HG03460 (cell line): ENCODE data around the gene TFF1.
"Not testable (repeated sequence)": the region's sequence is repeated elsewhere in the genome, so short reads cannot be mapped to it uniquely, and the experiment has no call there.

ENCODE experiments used
- ATAC-seq: cut with Tn5 transposase; IDR thresholded peaks from one replicate; pipeline ENCODE4 v1.9.1; 2021; ENCODE audit not compliant: unreplicated experiment

Gene TFF1

DNA sequence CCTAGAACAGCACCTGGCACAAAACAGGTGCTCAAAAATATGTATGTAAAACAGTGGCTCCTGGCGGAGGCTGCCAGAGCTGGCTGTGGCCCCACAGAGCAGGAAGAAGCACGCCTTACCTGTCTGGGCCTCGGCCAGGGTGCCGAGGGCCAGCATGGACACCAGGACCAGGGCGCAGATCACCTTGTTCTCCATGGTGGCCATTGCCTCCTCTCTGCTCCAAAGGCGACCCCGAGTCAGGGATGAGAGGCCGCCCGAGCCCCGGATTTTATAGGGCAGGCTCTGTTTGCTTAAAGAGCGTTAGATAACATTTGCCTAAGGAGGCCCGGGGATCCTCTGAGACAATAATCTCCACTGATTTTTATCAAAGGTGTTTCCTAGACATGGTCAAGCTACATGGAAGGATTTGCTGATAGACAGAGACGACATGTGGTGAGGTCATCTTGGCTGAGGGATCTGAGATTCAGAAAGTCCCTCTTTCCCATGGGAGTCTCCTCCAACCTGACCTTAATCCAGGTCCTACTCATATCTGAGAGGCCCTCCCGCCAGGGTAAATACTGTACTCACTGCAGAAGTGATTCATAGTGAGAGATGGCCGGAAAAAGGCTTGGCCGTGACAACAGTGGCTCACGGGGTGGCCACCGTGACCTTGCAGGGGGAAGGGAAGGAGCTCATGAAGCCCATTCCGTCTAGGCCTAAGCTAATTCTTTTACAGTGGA is at the start of gene TFF1:
TFF1 (minus strand) TSS at position 244 of the 719 bp plus-strand sequence; CDS start at position 204, 40 bp downstream.
- no peak for ATAC-seq

DNA sequence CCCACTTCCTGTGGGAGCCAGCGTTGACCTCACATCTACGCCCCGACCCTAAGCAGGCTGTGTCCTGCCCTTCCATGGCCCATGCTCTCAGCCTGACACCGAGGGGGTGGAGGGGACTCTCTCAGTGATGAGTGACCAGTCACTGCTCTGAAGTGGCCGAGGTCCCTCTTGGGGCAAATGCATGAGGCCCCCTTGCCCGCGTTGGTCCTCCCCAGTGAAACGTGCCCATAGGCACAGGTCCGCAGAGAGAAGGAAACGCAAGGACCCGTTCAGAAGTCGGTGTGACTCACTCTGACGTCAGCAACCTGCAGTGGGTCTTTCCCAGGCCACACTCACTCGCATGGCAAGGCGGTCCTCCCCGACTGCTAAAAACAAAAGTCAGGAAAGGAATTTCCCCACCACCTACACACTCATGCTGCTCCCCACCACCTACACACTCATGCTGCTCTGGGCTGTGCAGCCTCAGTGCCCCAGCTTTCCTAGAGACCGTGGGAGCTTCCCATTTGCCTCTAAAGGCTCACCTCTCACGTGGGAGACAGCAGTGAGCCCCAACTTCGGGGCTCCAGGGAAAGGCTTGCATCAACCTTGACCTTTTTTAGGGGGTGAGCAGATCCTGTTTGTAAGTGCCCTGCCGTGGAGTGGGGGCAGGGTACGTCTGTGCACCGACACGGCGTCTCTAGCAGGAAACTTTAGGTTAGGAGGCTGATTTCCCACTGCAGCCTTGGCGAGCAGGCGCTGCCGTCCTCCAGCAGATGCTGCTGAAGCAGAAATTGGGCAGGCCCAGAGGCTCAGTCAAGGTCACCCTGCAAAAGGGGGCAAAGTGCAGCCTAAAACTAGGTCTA is 48.8 kb upstream of the TFF1 start:
- ATAC-seq: peak; percentile 79

DNA sequence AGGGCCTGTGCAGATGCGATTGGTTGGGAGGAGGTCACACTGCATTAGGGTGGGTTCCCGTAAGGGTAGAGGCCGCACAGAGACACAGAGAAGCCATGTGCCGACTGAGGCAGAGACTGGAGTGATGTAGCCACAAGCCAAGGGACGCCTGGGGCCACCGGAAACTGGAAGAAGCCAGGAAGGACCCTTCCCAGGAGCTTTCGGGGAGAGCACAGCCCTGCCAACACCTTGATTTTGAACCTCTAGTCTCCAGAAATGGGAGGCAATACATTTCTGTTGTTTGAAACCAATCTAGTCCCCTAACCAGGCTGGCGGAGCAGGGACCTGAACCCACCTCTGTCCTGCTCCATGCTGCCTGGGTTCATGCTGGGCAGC is 48.2 kb upstream of the TFF1 start:
- ATAC-seq: no peak

DNA sequence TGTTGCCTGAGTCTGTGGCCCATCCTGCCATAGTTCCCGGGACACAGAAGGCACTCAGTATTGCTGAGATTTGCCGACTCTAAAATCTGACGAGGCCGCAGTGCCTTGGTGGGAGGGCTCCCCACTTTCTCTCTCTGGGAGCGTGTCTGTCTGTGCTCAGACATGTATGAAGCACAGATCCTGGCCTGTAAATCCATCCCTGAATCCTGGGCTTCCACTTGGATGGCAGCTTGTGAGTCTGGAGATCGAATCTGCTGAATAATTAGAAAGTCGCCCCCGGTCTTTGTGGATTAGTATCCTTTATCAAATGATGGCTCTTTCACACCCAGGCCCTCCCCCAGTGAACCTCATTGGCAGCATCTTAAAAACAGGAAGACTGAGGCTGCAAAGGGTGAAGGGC is 47.7 kb upstream of the TFF1 start:
- ATAC-seq: no peak

DNA sequence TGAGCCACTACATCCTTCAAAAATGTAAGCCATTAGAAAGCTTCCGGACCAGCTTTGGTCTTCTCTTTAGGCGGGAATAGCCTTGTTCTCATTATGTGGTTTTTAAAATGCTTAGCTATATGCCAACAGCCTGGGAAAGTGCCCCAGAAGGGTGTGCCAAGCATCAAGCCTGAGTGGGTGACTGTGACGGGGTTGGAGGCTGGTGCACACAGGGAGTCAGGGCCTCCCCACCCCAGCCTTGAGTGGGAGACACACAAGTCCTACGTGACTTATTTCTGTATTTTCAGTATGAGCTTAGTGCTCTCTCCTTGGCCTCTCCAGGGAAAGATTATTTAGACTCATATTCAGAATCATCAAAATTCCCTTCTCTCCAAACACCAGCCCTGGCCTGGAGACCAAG is 47.2 kb upstream of the TFF1 start:
- ATAC-seq: no peak

DNA sequence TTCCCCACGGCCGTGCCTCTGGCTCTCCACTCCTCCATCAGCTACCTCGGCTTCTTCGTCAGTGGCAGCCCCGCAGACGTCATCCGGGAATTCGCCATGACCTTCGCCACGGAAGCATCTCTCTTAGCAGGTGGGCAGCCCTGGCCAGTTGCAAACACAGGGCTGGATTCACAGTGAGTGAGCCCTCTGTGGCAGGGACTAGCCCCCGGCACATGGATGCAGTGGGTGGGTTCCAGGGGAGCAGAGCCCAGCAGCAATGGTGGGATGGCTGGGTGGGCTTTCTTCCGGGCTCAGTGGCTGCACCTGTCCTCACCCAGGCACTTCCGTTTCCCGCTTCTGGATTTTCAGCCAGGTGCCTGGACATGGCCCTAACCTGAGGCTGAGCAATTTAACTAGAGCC is 46.8 kb upstream of the TFF1 start:
- ATAC-seq: no peak

DNA sequence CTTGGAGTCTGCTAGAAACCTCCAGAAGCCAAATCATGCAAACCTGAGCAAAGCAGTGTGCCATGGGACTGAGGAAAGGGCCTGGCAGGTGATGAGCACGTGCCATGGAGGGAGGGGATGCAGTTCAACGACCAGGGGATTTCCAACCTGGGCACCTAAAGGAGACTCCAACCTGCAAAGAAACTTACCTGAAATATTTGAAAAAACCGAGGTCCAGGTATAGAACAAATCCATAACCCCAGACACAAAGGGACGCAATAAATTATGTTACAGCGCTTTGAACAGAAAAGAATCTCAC is 46.2 kb upstream of the TFF1 start:
- no peak for ATAC-seq

DNA sequence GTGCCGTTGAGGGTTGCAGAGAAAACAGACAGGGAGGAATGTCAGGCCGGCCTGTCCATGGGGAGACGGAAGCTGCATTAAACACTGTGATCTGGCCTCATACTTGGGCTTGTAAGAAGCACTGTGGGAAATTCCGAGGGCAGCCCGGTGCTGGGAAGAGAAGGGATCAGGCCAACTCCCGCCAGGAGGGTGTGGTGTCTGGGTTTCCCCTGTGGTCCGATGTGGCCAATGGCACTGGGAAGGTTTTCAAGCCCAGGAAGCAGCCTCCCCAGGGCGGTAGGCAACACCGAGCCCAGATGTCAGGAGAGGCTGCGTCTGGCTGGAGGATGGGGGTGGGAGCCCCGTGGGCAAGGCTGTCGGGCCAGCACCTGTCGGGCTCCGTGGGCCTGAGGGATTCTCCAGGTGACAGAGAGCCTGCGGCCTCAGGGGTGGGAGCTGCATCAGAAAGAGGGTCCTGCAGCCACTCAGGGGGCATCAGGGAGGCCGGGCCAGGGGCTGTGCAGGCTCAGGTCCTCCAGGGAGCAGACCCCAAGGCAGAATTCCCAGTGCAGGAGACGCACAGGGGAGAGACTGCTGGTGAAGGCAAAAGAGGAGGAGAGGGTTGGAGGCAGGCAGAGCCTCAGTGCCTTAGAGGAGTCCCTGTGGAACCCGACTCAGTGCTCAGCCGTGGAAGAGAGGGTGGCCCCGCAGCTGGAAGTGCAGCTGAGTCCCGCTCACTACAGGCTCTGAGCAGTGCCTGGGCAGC is 45.7 kb upstream of the TFF1 start:
- no peak for ATAC-seq

DNA sequence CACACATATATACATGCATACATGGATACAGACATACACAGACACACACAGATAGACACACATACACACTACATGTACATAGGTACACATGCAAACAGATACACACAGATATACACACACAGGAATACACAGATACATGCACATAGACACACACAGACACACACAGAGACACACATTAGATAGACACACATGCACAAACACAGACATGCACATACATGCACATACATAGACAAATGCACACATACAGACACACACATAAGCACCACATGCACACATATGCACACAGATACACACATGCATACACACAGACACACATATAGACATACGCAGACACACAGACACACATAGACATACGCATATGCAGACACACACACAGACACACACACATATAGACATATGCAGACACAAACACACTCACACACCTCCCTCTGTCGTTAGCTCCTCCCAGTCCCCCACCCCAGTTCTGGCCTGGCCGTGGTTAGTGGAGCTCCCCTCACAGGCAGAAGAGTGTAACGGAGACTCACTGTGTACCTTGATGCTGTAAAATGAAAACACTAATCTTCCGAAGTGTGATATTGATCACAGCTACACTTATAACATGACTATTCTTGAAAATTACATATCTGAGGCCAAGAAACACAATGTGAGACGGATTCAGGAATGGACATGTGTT is 45.0 kb upstream of the TFF1 start:
- ATAC-seq: no peak

DNA sequence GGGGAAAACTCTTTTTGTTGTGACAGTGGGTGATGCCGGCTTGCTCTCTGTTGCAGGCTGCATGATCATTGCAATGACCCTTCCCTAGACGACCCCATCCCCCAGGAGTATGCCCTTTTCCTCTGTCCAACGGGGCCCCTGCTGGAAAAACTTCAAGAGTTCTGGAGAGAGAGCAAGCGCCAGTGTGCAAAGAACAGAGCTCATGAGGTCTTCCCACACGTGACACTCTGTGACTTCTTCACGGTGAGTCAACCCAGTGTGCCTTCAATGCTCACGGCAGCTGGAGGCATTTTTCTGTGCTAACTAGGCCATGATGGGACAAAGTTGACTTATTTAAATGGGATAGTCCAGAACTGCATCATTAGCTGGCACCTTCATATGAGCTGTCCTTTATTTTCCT is 43.0 kb upstream of the TFF1 start:
- no peak for ATAC-seq

DNA sequence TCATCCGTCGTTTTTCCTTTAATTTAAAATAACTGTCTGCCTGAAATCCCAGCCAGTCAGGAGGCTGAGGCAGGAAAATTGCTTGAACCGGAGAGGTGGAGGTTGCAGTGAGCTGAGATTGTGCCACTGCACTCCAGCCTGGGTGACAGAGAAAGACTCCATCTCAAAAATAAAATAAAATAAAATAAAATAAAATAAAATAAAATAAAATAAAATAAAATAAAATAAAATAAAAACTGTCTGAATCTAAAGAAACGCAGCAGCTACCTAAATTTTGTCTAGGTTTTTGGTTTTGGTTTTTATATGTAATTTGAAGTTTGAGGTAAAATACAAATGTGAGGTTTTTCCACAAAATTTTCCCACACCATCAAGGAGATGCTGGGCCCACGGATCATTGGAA is 42.4 kb upstream of the TFF1 start:
- not testable (repeated sequence) for ATAC-seq

DNA sequence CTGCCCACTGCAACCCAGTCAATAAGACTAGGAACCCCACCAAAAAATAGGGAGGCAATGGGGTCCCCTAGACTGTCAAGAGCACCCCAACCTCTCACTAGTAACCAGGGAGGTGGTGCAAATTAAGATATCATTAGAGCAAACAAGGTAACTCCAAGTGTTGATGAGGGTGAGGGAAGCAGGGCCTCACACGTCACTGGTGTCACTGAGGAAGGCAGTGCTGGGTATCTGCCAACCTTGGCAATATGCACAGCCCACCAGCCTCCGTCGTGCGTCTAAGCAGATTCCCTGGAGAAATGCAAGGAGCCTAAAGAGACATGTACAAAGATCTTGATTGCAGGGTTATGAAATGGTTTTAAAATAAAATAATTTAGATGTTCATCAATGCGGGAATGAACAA is 41.1 kb upstream of the TFF1 start:
- no peak for ATAC-seq

DNA sequence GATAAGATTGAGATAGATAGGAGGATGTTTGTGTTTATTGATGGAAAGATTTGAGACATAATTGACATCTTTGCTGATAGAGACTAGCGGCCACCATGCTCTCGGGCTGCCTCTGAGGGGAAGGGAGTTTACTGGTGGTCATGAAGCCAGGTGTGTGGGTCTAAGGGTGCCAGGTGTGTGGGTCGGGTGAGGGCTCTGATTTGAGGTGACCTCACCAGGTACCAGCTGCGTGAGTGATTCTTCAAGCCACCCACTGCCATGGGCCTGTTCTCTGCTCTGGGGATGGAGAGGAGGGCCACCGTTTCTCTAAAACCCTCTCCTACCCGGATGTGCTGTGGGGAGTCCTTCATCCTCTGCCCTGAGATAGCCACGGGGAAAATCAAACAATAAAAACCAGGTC is 40.5 kb upstream of the TFF1 start:
- no peak for ATAC-seq

DNA sequence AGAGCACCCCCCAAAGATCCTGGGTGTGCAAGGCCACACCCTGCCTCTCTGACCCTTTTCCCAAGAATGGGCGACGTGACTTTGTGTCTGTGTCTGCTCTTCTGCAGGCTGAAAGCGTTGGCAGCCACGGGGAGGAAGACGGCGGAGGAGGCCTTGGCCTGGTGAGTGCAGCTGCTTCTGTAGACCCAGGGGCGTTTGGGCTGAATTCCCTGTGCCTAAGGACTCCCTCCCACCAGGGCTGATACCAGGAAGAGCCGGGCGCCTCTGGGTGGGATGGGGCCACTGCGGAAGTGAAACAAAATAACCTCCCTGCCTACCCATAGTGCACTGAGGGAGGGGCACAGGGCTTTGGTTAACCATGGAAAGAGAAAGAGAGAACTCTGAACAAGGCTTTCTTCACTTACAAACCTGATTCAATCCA is 39.9 kb upstream of the TFF1 start:
- ATAC-seq: no peak

DNA sequence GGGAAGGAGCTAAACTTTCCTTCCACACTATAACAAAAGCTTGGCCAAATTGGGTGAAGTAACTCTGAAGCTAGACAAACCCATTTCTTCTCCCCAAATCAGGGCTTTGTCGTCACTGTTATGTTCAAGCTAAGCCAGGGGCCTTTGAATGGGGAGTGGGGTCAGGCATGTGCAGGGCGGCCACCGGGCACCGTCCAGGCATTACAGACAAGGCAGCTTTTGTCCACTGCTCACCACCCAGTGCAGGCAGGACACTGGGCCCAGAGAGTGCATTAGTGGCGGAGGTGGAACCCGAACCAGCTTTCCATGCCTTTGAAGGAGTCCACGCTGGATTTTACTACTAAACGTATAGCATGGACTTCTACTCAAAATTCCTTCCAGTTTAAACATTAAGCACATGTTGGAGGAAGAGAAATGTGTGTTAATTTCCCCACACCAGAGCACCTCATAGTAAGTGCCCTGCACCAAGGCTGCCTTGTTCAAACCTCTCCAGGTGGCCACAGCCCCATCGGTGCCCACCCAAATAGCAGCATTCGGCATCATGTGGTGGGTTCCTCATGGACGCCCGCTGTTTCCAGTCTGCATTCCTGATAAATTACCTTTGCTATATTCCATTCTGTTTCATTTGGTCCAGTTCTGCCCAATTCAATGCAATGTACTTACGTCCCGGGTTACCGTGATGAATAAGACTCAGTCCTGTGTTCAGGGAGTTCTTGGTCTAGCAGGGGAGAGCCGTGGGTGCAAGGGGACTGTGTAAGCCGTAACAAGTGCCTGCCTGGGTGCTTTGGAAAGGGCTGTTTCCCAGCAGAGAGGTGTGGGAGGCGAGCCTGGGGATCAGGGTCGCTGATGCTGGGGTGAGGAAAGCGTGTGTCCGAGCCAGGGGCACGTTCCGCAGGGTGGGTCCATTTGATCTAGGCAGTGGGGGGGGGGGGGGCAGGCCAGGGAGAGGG is 39.0 kb upstream of the TFF1 start:
- ATAC-seq: no peak

DNA sequence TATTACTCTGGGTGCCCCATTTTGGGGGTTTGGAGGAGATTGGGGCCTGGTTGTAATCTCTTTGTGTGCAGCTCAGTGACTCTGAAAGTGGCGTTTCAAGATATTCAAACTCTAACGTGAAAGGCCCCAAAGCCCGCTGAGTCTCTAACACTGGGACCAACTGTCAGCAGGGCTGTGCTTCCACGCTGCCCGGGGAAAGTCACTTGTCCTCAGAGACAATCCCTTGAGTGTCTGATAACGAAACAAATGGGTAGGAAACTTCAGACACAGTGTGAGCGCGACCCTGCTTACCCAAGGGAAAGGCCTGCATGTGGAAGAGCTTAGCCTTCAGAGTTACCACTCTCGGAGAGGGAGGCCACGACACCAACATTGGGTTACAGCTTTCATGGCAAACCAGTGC is 38.2 kb upstream of the TFF1 start:
- ATAC-seq: no peak

DNA sequence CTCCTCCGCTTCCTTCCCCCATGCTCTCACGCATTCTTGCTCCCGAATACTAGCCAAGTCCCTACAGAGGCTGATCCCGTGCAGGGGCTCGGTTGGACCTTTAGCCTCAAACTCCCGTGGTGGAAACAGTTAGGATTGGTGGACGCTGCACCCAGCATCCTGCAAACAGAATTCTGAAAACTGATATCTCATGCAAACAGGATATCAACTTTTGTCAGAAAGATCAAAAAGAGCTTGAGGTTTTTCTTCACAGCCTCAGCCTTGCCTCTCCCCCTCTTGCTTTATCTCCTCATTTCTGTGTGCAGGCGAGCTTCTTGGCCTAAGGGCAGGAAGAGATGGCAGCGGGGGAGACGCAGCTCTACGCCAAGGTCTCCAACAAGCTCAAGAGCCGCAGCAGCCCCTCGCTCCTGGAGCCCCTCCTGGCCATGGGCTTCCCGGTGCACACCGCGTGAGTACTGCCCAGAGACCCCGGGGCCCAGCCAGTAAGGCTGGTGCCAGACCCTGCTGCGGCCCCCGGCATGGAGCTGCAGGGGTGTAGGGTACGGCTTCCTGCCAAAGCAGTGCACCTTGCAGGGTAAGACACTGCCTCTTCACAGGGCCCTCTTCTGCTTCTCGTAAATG is 37.4 kb upstream of the TFF1 start, which contains the start of gene UBASH3A:
UBASH3A (plus strand) TSS at position 292 of the 621 bp plus-strand sequence; CDS start at position 336, 44 bp downstream.
- no peak for ATAC-seq

DNA sequence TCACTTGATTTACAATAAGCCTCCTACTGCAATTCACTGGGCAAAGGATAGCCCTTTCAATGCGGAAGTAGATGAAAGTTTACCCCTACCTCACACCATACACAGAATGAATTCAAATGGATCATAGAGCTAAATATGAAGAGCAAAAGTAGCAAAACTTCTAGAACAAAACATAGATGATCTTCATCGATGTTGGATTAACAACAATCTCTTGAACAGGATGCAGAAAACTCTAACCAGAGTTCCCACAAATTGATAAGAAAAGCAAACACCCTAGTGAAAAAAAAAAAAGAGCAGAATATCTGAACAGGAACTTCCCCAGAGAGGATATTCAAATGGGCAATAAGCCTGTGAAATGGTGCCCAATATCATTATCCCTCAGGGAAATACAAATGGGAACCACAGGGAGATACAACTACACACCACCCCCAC is 35.5 kb upstream of the TFF1 start:
- no peak for ATAC-seq

DNA sequence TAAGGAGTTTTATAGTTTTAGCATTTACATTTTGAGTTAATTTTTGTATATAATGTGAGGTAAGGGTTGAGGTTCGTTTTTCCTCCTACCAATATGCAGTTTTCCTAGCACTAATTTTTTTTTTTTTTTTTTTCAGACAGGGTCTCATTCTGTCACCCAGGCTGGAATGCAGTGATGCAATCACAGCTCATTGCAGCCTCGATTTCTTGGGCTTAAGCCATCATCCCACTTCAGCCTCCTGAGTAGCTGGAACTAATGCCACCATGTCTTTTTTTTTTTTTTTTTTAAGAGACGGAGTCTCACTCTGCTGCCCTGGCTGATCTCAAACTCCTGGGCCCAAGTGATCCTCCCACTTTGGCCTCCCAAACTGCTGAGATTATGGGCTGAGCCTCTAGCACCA is 34.8 kb upstream of the TFF1 start:
- no peak for ATAC-seq

DNA sequence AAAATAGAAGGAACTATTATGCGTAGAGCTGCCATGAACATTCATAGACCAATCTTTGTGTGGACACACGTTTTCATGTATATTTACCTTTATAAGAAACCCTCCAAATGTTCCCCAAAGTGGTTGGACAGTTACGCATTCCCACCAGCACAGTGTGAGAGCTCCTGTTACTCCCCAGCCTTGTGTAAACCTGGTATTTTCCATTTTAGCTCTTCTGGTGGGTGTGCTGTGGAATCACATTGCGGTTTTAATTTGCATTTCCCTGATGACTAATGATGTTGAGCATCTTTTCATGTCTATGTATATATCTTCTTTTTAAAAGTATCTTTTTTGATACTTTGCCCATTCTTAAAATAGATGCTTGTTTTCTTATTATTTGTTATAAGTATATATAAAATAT is 34.2 kb upstream of the TFF1 start:
- ATAC-seq: no peak
